ENCODE measurements around the gene C12orf57. TPM values are rescaled to one million over a fixed set of nuclear protein-coding genes. Genes with fewer than 3 reads are reported as not detected.

Gene C12orf57
- total RNA-seq, 1 experiment from 2014 or later = 158 TPM

- TF ChIP-seq ATF3 (CRISPR knock-in tag; conservative IDR thresholded peaks at IDR 0.05) (no peak), SMAD4 (CRISPR knock-in tag; IDR thresholded peaks at IDR 0.05) (peak; percentile 67), ZNF671 (CRISPR knock-in tag; IDR thresholded peaks at IDR 0.05) (peak; percentile 99), ZMAT4 (CRISPR knock-in tag; IDR thresholded peaks at IDR 0.05) (peak; percentile 96), ATF6 (CRISPR knock-in tag; IDR thresholded peaks at IDR 0.05) (no peak), ZNF425 (CRISPR knock-in tag; conservative IDR thresholded peaks at IDR 0.05) (peak; percentile 100), ZNF512 (CRISPR knock-in tag; IDR thresholded peaks at IDR 0.05; ENCODE audit: borderline replicate concordance) (no peak), STAT6 (CRISPR knock-in tag; conservative IDR thresholded peaks at IDR 0.05; ENCODE audit: low read depth) (no peak)
Observed at GRCh38 chr12:6943722-6944380, at the start of gene C12orf57, which contains the start of gene RNU7-1 (continued).

- H3K27ac Mint-ChIP-seq = no peak overlapping the region
- ATAC-seq = no peak
- no peak overlapping the region for H3K4me3 Mint-ChIP-seq
- no peaks in the 10 kb centered on the region for H3K36me3 Mint-ChIP-seq
- ChIA-PET POLR2A (interaction anchor here (0.6 kb wide), 1 partner anchor 25 kb away, joined by 3 read pairs; no protein-coding TSS in a partner anchor), CTCF (interaction anchor here (1.6 kb wide), 1 partner anchor 22 kb away, joined by 9 read pairs; the partner anchor contains the start of gene SPSB2)
- peaks cover 4% of the 10 kb centered on the region for H3K27me3 Mint-ChIP-seq (ENCODE audit: low read depth)
- peaks cover 10% of the 10 kb centered on the region for H3K4me1 Mint-ChIP-seq
- no peaks in the 10 kb centered on the region for H3K9me3 Mint-ChIP-seq
- no peak for DNase-seq (ENCODE audit: low spot score)
- TF ChIP-seq NFATC4 (CRISPR knock-in tag; IDR thresholded peaks at IDR 0.05) = no peak
- no peak for TF ChIP-seq HMGA2 (CRISPR knock-in tag; IDR thresholded peaks at IDR 0.05)
- TF ChIP-seq ERG (CRISPR knock-in tag; IDR thresholded peaks at IDR 0.05) = no peak
- TF ChIP-seq ETV6 (CRISPR knock-in tag; IDR thresholded peaks at IDR 0.05) = no peak
- no peak for TF ChIP-seq TEAD4 (CRISPR knock-in tag; IDR thresholded peaks at IDR 0.05)
- TF ChIP-seq NR3C1 (CRISPR knock-in tag; conservative IDR thresholded peaks at IDR 0.05; ENCODE audit: low read depth) = no peak
- TF ChIP-seq ZNF423 (CRISPR knock-in tag; IDR thresholded peaks at IDR 0.05) = no peak
- TF ChIP-seq MXD4 (CRISPR knock-in tag; IDR thresholded peaks at IDR 0.05; ENCODE audit: borderline replicate concordance) = no peak
- no peak for TF ChIP-seq CREB1 (CRISPR knock-in tag; IDR thresholded peaks at IDR 0.05)
- no peak for TF ChIP-seq FOXK1 (CRISPR knock-in tag; IDR thresholded peaks at IDR 0.05)
- no peak for TF ChIP-seq FOXJ3 (CRISPR knock-in tag; IDR thresholded peaks at IDR 0.05; ENCODE audit: borderline replicate concordance)
- TF ChIP-seq GABPB1 (CRISPR knock-in tag; IDR thresholded peaks at IDR 0.05) = no peak
- TF ChIP-seq MLX (CRISPR knock-in tag; IDR thresholded peaks at IDR 0.05) = no peak
- no peak for TF ChIP-seq RELA (CRISPR knock-in tag; IDR thresholded peaks at IDR 0.05; ENCODE audit: borderline replicate concordance)
- TF ChIP-seq ZNF512 (CRISPR knock-in tag; IDR thresholded peaks at IDR 0.05; ENCODE audit: borderline replicate concordance) = no peak
- TF ChIP-seq ZNF263 (CRISPR knock-in tag; IDR thresholded peaks at IDR 0.05; ENCODE audit: low read depth) = no peak
Observed at GRCh38 chr12:6894321-6894720, 49.5 kb upstream of the C12orf57 start.
